GM15510 (cell line): ENCODE data around the gene CEP128.

Experiments
- POLR2A ChIP-seq: IDR thresholded peaks from 3 replicates; pipeline ENCODE4 v1.6.1; 2011; ENCODE audit warnings: borderline replicate concordance; ENCODE audit not compliant: insufficient read length; ENCODE audit errors: extremely low read depth

The CEP128 gene

DNA sequence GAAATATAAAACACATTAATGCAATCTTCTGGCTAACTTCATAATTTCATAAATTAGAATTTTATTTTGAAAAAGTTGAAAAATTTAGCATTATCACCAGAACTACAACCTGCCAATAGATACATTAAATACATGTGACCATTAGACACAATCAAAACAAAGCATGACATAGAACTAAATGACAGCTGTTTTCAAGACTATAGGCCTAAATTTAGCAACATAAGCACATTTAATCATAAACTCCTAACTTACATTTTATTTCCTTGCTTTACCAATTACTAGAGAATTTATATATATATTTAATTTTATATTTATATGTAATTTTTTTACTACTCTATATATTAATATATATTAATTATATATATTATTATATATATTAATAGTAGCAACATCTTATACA lies 165.4 kb downstream of the CEP128 start:
- TF ChIP-seq POLR2A: no peak

DNA sequence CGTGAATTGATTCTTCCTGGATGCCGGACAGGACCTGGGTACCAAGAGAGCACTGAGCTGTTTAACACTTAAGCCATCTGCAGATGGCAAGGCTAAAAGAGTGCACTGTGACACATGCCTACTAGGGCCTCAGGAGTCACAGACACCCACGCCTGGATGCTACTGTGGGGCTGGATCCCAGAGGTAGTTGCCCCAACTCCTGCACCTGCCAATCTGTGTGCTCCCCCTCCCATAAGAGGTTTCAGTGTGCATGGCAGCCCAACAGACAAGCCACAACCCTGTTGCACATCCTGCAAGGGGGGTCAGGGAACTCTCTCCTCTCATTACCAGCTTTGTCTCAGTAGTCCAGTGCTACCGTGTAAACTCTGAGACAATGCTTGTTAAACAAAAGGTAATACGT lies 169.0 kb downstream of the CEP128 start:
- TF ChIP-seq POLR2A: no peak

GRCh38 chr14:80771201-80771600 lies 170.3 kb downstream of the CEP128 start:
- TF ChIP-seq POLR2A: no peak

GRCh38 chr14:80770114-80770908 lies 171.2 kb downstream of the CEP128 start:
- no peak for TF ChIP-seq POLR2A

DNA sequence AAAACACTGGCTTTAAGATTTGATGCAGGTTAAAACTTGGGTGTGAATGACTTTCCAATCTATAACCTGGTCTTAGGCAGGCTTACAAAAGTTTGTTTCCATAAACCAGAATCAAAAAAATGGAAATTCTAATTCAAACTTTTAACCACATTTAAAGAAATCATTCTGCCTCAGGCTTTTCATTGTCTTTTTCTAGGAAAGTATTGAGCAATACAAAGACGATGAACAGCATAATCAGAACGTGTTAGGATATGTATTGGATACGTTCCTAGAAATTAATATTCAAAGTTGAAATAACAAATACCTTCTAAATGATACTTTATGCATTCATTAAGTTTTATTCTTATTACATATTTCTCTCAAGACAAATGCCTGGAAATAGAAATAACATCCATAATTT lies 172.9 kb downstream of the CEP128 start:
- TF ChIP-seq POLR2A: no peak

DNA sequence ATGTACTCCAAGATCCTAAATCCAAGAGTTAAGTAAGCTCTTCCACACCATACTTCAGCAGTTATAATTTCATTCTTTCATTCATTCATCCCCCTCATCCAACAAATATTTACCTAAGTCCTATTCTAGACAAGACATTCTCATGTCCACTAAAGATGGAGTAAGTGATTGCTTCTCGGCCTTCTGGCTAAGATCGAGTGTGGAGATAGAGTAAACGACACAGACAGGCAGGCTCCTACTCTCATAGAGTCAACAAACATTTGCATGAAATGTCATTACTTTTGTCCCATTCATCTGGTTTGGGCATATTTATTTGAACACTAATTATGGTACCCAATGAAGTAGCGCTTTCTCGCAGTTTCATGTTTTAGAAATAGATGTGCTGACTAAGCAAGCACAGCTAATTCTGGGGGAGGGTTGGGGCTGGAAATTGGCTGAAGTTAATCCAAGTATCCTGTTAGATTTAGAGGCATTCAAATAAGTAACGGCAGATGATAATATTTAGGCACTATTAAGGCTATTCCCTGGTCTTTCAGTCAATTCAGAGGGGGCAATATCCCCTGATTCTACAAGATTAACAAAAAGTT lies 176.5 kb downstream of the CEP128 start:
- TF ChIP-seq POLR2A: no peak

- no peak for TF ChIP-seq POLR2A
Measured at GRCh38 chr14:80764496-80764895, 177.0 kb downstream of the CEP128 start.

GRCh38 chr14:80762641-80763228 lies 178.8 kb downstream of the CEP128 start:
- TF ChIP-seq POLR2A: no peak

- no peak for TF ChIP-seq POLR2A
Measured at GRCh38 chr14:80754696-80755095, 186.8 kb downstream of the CEP128 start.

DNA sequence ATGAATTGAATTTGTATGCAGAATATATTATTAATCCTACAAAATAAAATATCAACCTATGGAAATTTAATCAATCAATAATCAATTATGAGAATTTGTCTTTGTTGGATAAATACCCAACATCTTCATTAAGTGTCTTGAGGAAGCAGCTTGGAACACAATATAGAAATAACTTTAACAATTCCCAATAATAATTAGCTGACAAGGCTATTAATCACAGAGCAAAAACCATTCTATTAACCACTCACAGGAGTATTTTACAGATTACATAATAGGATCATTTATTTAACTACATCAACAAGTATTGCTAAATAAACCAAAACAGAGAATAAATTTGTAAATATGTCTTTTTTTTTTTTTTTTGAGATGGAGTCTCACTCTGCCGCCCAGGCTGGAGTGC lies 190.3 kb downstream of the CEP128 start:
- TF ChIP-seq POLR2A: no peak

DNA sequence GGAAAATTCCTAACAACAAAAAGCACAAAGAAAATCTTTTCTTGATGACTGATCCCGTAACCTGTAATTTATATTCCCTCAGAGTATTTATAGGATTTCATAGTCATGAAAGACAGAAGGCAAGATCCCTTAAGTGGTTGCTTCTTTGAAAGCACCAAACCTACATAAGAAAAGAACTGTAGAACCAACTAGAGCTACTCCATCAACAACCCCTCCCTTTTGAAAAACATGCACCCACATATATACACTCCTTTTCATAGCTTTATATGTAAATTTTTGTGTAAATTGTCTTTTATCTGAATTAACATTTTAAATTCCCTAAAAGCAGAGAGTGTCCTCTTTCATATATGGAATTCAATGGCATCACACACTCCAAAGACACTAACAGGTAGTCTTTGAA lies 215.3 kb downstream of the CEP128 start:
- no peak for TF ChIP-seq POLR2A

GRCh38 chr14:80718940-80719339 lies 222.6 kb downstream of the CEP128 start:
- TF ChIP-seq POLR2A: no peak

DNA sequence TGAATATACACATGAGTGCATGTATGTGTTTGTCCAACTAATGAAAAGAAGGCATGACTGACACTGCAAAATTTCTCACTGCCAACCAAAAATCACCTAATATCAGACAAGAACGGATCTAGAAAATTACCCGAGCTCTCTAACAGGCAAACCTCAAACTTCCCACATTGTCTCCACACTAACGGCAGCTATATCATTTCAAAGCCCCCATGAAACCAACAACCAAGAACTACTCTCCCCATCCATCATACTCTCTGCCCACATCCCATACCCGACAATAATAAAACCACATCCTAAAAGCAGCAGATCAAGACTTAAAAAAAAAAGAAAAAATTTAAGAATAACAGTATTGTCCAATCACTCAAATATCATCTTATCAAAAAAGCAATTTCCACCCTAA lies 227.1 kb downstream of the CEP128 start:
- TF ChIP-seq POLR2A: no peak

DNA sequence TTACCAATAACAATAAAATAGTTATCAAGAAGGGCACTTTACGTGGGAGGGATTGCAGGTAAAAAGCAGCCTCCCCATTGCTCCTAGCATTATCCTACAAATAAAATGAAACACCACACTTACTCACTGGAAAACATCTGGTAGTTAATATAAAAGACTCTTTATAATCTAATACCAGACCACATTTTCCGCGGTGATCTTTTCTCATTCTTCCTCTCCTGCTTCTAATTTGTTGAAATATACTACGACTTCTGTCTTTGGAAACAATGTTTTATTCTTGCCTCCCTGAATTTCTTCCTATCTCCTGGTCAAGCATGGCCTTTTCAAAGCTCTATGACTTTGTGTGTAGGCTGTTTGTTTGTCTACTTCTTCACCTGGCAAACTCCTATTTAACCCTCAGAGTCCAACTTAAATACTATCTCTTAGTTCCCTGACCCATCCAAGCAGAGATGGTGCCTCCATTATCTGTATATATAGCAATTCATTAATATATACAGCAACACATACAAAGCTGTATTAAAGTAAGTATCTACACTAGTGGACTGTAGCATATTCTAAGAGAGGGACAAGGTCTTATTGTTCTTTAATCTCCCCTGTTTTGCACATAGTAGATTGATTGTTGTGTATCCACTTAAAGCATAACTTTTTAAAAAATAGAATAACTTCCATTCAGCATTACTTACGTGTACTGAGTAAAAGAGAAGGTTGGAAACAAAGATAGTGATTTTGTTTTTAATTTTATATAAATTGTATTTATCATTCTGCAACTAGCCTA lies 228.3 kb downstream of the CEP128 start:
- TF ChIP-seq POLR2A: no peak
